Measurements from ENCODE around the gene GRM4. TPM values are rescaled to one million over a fixed set of nuclear protein-coding genes. Genes with fewer than 3 reads are reported as not detected.

GRM4 gene
- total RNA-seq, 4 donors from 2014 or later = not detected

GRCh38 chr6:34000281-34000680 lies 145.6 kb downstream of the GRM4 start:
- TF ChIP-seq CTCF (IDR thresholded peaks at IDR 0.05; ENCODE audit: low read depth) = no peak

- TF ChIP-seq CTCF (IDR thresholded peaks at IDR 0.05; ENCODE audit: low read depth) = no peak
Observed at GRCh38 chr6:33999567-33999966, 146.3 kb downstream of the GRM4 start.

- no peak for TF ChIP-seq CTCF (IDR thresholded peaks at IDR 0.05; ENCODE audit: low read depth)
Observed at GRCh38 chr6:33998660-33999059, 147.2 kb downstream of the GRM4 start.

- TF ChIP-seq CTCF (IDR thresholded peaks at IDR 0.05; ENCODE audit: low read depth) = no peak
Observed at GRCh38 chr6:33997265-33997664, 148.6 kb downstream of the GRM4 start.

GRCh38 chr6:33996120-33996475 lies 149.8 kb downstream of the GRM4 start:
- TF ChIP-seq CTCF (IDR thresholded peaks at IDR 0.05; ENCODE audit: low read depth) = no peak

- TF ChIP-seq CTCF (IDR thresholded peaks at IDR 0.05; ENCODE audit: low read depth) = no peak
Observed at GRCh38 chr6:33995309-33996119, 150.4 kb downstream of the GRM4 start.

- no peak for TF ChIP-seq CTCF (IDR thresholded peaks at IDR 0.05; ENCODE audit: low read depth)
Observed at GRCh38 chr6:33994472-33995308, 151.2 kb downstream of the GRM4 start.
